Measurements from ENCODE around the gene CSRNP3. TPM values are rescaled to one million over a fixed set of nuclear protein-coding genes. Genes with fewer than 3 reads are reported as not detected.

CSRNP3 gene
- total RNA-seq, 2 donors from 2014 or later: 8.3 to 16.1 TPM

DNA sequence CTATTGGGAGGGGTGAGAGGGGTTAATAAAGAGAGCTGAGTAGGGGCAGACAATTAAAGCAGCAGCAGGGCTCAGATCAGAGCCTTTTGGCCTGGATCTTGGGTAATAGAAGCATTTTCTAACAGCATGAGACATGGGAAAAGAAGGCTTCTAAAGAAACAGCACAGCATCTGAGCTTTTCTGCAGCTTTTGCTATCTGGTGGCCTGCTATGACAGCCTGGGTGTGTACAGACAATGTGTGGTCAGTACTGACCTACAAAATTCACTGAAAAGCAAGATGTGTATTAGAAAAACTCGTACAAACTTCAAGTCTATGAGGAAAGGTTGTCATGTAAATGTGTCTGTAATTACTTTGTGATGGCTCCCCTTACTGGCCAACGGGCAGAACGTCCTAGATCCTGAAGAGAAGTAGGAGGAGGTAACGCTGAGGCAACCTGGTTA lies 229.0 kb downstream of the CSRNP3 start:
- Mint-ChIP-seq H3K27me3 (ENCODE audit: insufficient read depth) (no peaks in the 10 kb centered on the region), H3K9me3 (no peaks in the 10 kb centered on the region), H3K4me1 (peaks cover 22% of the 10 kb centered on the region), H3K36me3 (ENCODE audit: low read depth) (no peaks in the 10 kb centered on the region), H3K4me3 (no peak overlapping the region), H3K27ac (peak overlapping the region; percentile 94)
- WGBS, 2 experiments (ENCODE audit: insufficient coverage in 1 of 2, insufficient read length in 1 of 2): 0% methylated on average over 1 to 3 of the region's 4 CpGs
- Histone ChIP-seq H3K9me3 (ENCODE audit: control insufficient read depth, low read length) (no peaks in the 10 kb centered on the region), H3K4me3 (ENCODE audit: low read length) (no peak overlapping the region), H3K27ac (ENCODE audit: low read depth, low read length) (peak overlapping the region; percentile 33), H3K27me3 (ENCODE audit: control insufficient read depth, insufficient read depth, low read length, poor library complexity, severe bottlenecking) (no peaks in the 10 kb centered on the region), H3K36me3 (ENCODE audit: control insufficient read depth, insufficient read depth, low read length) (no peaks in the 10 kb centered on the region), H3K9ac (ENCODE audit: extremely low read depth, low read length, poor library complexity, severe bottlenecking) (no peak overlapping the region), H3K4me1 (ENCODE audit: control insufficient read depth, insufficient read depth, low read length) (no peaks in the 10 kb centered on the region)
- TF ChIP-seq, protein P1, sequence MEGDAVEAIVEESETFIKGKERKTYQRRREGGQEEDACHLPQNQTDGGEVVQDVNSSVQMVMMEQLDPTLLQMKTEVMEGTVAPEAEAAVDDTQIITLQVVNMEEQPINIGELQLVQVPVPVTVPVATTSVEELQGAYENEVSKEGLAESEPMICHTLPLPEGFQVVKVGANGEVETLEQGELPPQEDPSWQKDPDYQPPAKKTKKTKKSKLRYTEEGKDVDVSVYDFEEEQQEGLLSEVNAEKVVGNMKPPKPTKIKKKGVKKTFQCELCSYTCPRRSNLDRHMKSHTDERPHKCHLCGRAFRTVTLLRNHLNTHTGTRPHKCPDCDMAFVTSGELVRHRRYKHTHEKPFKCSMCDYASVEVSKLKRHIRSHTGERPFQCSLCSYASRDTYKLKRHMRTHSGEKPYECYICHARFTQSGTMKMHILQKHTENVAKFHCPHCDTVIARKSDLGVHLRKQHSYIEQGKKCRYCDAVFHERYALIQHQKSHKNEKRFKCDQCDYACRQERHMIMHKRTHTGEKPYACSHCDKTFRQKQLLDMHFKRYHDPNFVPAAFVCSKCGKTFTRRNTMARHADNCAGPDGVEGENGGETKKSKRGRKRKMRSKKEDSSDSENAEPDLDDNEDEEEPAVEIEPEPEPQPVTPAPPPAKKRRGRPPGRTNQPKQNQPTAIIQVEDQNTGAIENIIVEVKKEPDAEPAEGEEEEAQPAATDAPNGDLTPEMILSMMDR (conservative IDR thresholded peaks at IDR 0.05): peak; percentile 73
- peak; percentile 74 for DNase-seq

DNA sequence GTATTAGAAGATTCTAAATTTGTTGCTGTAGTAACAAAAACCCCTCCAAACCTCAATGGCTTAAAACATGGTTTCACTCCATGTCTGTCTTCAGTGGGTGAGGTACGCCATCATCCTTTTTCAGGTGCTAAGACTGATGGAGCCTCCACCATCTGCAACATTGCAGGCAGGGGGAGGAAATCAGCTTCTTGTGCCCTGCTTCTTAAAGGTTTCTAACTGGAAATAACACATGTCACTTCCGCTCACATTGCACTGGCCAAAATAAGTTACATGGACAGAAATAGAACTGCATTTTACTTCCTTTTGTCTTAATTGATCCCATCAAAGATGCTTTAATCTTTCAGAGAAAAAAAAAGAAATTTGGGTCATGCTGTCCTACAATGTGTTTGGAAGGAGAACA lies 230.4 kb downstream of the CSRNP3 start:
- Mint-ChIP-seq H3K4me1 (peaks cover 25% of the 10 kb centered on the region), H3K27me3 (ENCODE audit: insufficient read depth) (no peaks in the 10 kb centered on the region), H3K4me3 (no peak overlapping the region), H3K36me3 (ENCODE audit: low read depth) (peaks cover 2% of the 10 kb centered on the region), H3K9me3 (no peaks in the 10 kb centered on the region), H3K27ac (no peak overlapping the region)
- H3K27ac ChIP-seq (ENCODE audit: low read depth, low read length): peak overlapping the region; percentile 55
- TF ChIP-seq, protein P1 (conservative IDR thresholded peaks at IDR 0.05): no peak
- no peaks in the 10 kb centered on the region for H3K9me3 ChIP-seq (ENCODE audit: control insufficient read depth, low read length)
- H3K27me3 ChIP-seq (ENCODE audit: control insufficient read depth, insufficient read depth, low read length, poor library complexity, severe bottlenecking): no peaks in the 10 kb centered on the region
- no peak for DNase-seq
- H3K4me3 ChIP-seq (ENCODE audit: low read length): no peak overlapping the region
- no peaks in the 10 kb centered on the region for H3K36me3 ChIP-seq (ENCODE audit: control insufficient read depth, insufficient read depth, low read length)
- no peaks in the 10 kb centered on the region for H3K4me1 ChIP-seq (ENCODE audit: control insufficient read depth, insufficient read depth, low read length)
- 91% methylated on average over 2 of the region's 2 CpGs; no CpG with 5 or more reads in 1 of the 2 experiments for WGBS, 2 experiments (ENCODE audit: insufficient coverage in 1 of 2, insufficient read length in 1 of 2)
- H3K9ac ChIP-seq (ENCODE audit: extremely low read depth, low read length, poor library complexity, severe bottlenecking): no peak overlapping the region

DNA sequence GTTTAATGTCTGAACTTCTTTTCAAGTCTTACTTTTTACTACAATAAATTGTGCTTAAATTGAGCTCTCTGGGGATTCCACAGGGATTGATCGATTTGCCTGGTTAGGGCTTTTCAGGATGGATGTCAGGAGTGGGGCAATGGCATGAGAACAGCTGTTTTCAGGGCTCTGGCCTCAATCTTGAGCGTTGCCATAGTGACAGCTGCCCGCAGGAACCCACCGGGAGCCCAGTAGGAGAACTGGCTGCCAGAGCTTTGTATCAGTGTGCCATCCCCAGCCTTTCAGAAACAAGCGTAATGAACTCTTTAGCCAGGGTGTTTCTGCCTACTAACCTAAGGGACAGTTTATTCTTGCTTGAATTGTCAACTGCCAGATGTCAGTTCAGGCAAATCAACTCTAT lies 231.0 kb downstream of the CSRNP3 start:
- H3K27ac ChIP-seq (ENCODE audit: low read depth, low read length): peak overlapping the region; percentile 9
- no peaks in the 10 kb centered on the region for H3K36me3 ChIP-seq (ENCODE audit: control insufficient read depth, insufficient read depth, low read length)
- no peak overlapping the region for H3K4me3 Mint-ChIP-seq
- H3K27me3 ChIP-seq (ENCODE audit: control insufficient read depth, insufficient read depth, low read length, poor library complexity, severe bottlenecking): no peaks in the 10 kb centered on the region
- peak; percentile 62 for DNase-seq
- TF ChIP-seq, protein P1 (conservative IDR thresholded peaks at IDR 0.05): no peak
- peaks cover 2% of the 10 kb centered on the region for H3K36me3 Mint-ChIP-seq (ENCODE audit: low read depth)
- no peaks in the 10 kb centered on the region for H3K9me3 Mint-ChIP-seq
- H3K4me3 ChIP-seq (ENCODE audit: low read length): no peak overlapping the region
- WGBS, 2 experiments (ENCODE audit: insufficient coverage in 1 of 2, insufficient read length in 1 of 2): 60 to 80% methylated on average over 4 to 5 of the region's 5 CpGs
- no peaks in the 10 kb centered on the region for H3K27me3 Mint-ChIP-seq (ENCODE audit: insufficient read depth)
- H3K9ac ChIP-seq (ENCODE audit: extremely low read depth, low read length, poor library complexity, severe bottlenecking): no peak overlapping the region
- H3K9me3 ChIP-seq (ENCODE audit: control insufficient read depth, low read length): no peaks in the 10 kb centered on the region
- H3K4me1 Mint-ChIP-seq: peaks cover 25% of the 10 kb centered on the region
- H3K27ac Mint-ChIP-seq: no peak overlapping the region
- H3K4me1 ChIP-seq (ENCODE audit: control insufficient read depth, insufficient read depth, low read length): no peaks in the 10 kb centered on the region

Measured in endodermal cell (in vitro differentiated cells).